HepG2 (cell line): Measurements from ENCODE around the gene REEP6. TPM values are rescaled to one million over a fixed set of nuclear protein-coding genes. Genes with fewer than 3 reads are reported as not detected.

Experiments used
- ATAC-seq: fragments of 200-7000 bp; cut with Tn5 transposase; 3 replicates; pipeline ENCODE4 v1.9.1; 2020; ENCODE audit warnings: mild to moderate bottlenecking, moderate library complexity
- BruUV-seq: library from RNA; stranded (reverse); fragments of 400-500 nt; replicated peaks from 2 replicates; lab custom pipeline; 2021; lab: Mats Ljungman, UMichigan
- CTCF ChIA-PET: fragments of 300-600 bp; formaldehyde crosslinking; extraction: SDS; loops from one replicate; lab custom pipeline; 2021; ENCODE audit warnings: low total read pairs, inconsistent platforms, low intra/inter-chr PET ratio; lab: Yijun Ruan, JAX
- POLR2A ChIA-PET: fragments of 350-600 bp; sonication (Branson Sonifier 250); formaldehyde crosslinking; loops from one replicate; lab custom pipeline; 2020; ENCODE audit warnings: antibody characterized with exemption, inconsistent platforms; lab: Yijun Ruan, JAX
- DNase-seq: peaks from one replicate; pipeline ENCODE4 v3.0.0-alpha.2; 2015; ENCODE audit warnings: low spot score
- FAIRE-seq: peaks from 3 replicates; lab custom pipeline; 2011; peaks lifted over from hg19 to GRCh38; lab: Jason Lieb, UNC
- H2AFZ ChIP-seq: one replicate; pipeline ENCODE4 v1.6.1; 2011; ENCODE audit warnings: low read length, inconsistent platforms
- H3K27ac ChIP-seq: fragments of 300-600 bp; 3 replicates; pipeline ENCODE4 v1.8.0; 2011; ENCODE audit warnings: mixed run types, mild to moderate bottlenecking, mixed read lengths, low read length, inconsistent platforms; ENCODE audit not compliant: insufficient read depth; ENCODE audit errors: extremely low read length
- H3K27me3 ChIP-seq, 2 experiments: fragments of 200-600 bp in 1 of 2; 2 replicates in 1 of 2; 3 replicates in 1 of 2; pipeline versions ENCODE4 v1.6.0 to v1.8.0; 2011; ENCODE audit warnings: low read length in 2 of 2, mild to moderate bottlenecking in 2 of 2, moderate library complexity in 2 of 2, inconsistent platforms in 1 of 2; ENCODE audit not compliant: insufficient read depth in 2 of 2, control insufficient read depth in 1 of 2
- H3K36me3 ChIP-seq, 2 experiments: fragments of 200-600 bp in 1 of 2; replicated peaks in 1 of 2; 2 replicates in 1 of 2; 3 replicates in 1 of 2; pipeline versions ENCODE4 v1.5.1 to v1.8.0; 2011; ENCODE audit warnings: low read length in 2 of 2, inconsistent platforms in 1 of 2; ENCODE audit not compliant: insufficient read depth in 2 of 2, control insufficient read depth in 1 of 2
- H3K4me1 ChIP-seq: 2 replicates; pipeline ENCODE4 v1.5.1; 2012; ENCODE audit warnings: low read length, inconsistent platforms; ENCODE audit not compliant: insufficient read depth
- H3K4me2 ChIP-seq: 2 replicates; pipeline ENCODE4 v1.6.0; 2011; ENCODE audit warnings: low read depth, low read length, inconsistent platforms
- H3K4me3 ChIP-seq, 3 experiments: fragments of 200-600 bp in 1 of 3; sonication (generic), shearing (Covaris generic) in 1 of 3; replicated peaks in 1 of 3; 2 replicates each; pipeline ENCODE4 v1.5.1; 2011 to 2016; ENCODE audit warnings: low read length in 3 of 3, inconsistent platforms in 2 of 3, low read depth in 2 of 3, mild to moderate bottlenecking in 2 of 3, control low read depth in 1 of 3, mixed read lengths in 1 of 3; ENCODE audit not compliant: insufficient read depth in 1 of 3
- H3K79me2 ChIP-seq: one replicate; pipeline ENCODE4 v1.6.1; 2011; ENCODE audit warnings: low read length, inconsistent platforms; ENCODE audit not compliant: insufficient read depth
- H3K9ac ChIP-seq: 2 replicates; pipeline ENCODE4 v1.6.0; 2011; ENCODE audit warnings: mild to moderate bottlenecking, low read depth, low read length, inconsistent platforms; ENCODE audit not compliant: insufficient read depth
- H3K9me3 ChIP-seq: 2 replicates; pipeline ENCODE4 v1.5.1; 2012; ENCODE audit warnings: mild to moderate bottlenecking, low read length
- H4K20me1 ChIP-seq: 2 replicates; pipeline ENCODE4 v1.6.0; 2011; ENCODE audit warnings: inconsistent platforms, mild to moderate bottlenecking, low read length, moderate library complexity; ENCODE audit not compliant: insufficient read depth
- HNRNPL ChIP-seq: fragments of 200-400 bp; formaldehyde crosslinking; IDR thresholded peaks from 2 replicates; pipeline ENCODE4 v1.6.1; 2017; ENCODE audit warnings: mild to moderate bottlenecking, low read depth, low read length
- TARDBP ChIP-seq: sonication (generic); formaldehyde crosslinking; IDR thresholded peaks from 2 replicates; pipeline ENCODE4 v1.8.0; 2022; ENCODE audit warnings: mild to moderate bottlenecking, missing genetic modification reagents
- TP53 ChIP-seq: sonication (generic); formaldehyde crosslinking; conservative IDR thresholded peaks from 2 replicates; pipeline ENCODE4 v1.4.0; 2020; ENCODE audit warnings: missing genetic modification reagents
- ZMYM3 ChIP-seq: sonication (generic); formaldehyde crosslinking; IDR thresholded peaks from 2 replicates; pipeline ENCODE4 v1.5.1; 2020; ENCODE audit warnings: mild to moderate bottlenecking, missing genetic modification reagents
- ZNF768 ChIP-seq: sonication (generic); formaldehyde crosslinking; IDR thresholded peaks from 2 replicates; pipeline ENCODE4 v1.4.0; 2020; ENCODE audit warnings: missing genetic modification reagents
- WGBS: methylation state at CpG from one replicate; pipeline ENCODE4 v1.1.6; 2017; ENCODE audit warnings: low lambda C conversion rate; 5-methylcytosine and 5-hydroxymethylcytosine counted together
- in situ Hi-C: cut with HindIII; loops from 2 replicates; pipeline ENCODE4 v1.10.0; 2017; ENCODE audit warnings: low pct_unique_long_range_greater_than_20kb; ENCODE audit not compliant: extremely low pct_ligation_motif_present
- intact Hi-C: fragments of 100-400 bp; cut with micrococcal nuclease; formaldehyde crosslinking; loops from one replicate; pipeline ENCODE4 v1.10.0; 2022; ENCODE audit not compliant: unreplicated experiment
- polyA plus RNA-seq, 8 experiments: library from polyadenylated mRNA; depleted of rRNA in 3 of 8; stranded (reverse) in 7 of 8; unstranded in 1 of 8; fragments of >200 nt; fragmentation: Illumina TruSeq in 4 of 8; extraction: Trizol in 4 of 8; gene quantifications; 2 replicates each; pipeline versions ENCODE4 v1.2.1 to v1.2.3, GENCODE V29; 2011 to 2016; ENCODE audit warnings: low read depth in 4 of 8, missing spikeins in 1 of 8, mixed read lengths in 1 of 8; ENCODE audit not compliant: insufficient read depth in 1 of 8
- total RNA-seq, 5 experiments: library from RNA; depleted of rRNA; stranded (reverse); fragments of >200 nt; fragmentation: Illumina TruSeq; extraction: Trizol; gene quantifications; 2 replicates each; pipeline ENCODE4 v1.2.3, GENCODE V29; 2016; ENCODE audit warnings: low read depth in 1 of 5
- TF ChIP-seq, protein P1 (sequence below): sonication (generic); formaldehyde crosslinking; IDR thresholded peaks from one replicate; pipeline ENCODE4 v1.5.1; 2020; ENCODE audit warnings: mild to moderate bottlenecking, missing genetic modification reagents; ENCODE audit errors: not compliant biosample characterization

The REEP6 gene
- total and polyA plus RNA-seq, 2 of the 13 experiments (the other 11 are each of a cell fraction or from before 2014, with no cell fraction given) = 10.0 to 28.8 TPM

DNA sequence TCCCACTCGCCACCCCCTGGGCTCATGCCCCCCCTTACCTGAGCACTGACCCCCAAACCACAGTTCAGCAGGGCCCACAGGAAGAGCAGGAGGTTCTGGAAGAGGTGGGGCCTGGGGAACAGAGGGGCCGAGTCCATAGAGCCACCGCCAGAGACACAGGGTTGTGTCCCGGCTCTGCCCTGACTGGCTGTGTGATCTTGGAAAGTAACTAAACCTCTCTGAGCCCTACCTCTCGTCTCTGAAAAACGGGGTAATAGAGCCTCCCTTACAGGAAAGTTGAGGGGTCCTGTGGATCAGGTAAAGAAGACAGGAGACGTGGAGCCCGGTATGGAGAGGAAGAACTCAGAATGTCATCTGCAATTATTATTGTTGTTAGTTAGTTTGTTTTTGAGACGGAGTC lies 19.8 kb downstream of the REEP6 start:
- peaks cover 0 to 9% of the 10 kb centered on the region in 2 experiments; a peak in 2 of 5 replicates for H3K27me3 ChIP-seq
- peaks cover 34% of the 10 kb centered on the region for H3K4me1 ChIP-seq
- ChIA-PET POLR2A (no interaction called here), CTCF (no interaction called here)
- ATAC-seq = no peak
- H3K36me3 ChIP-seq = no peaks in the 10 kb centered on the region
- H3K4me3 ChIP-seq = peak overlapping the region in 1 of 3 experiments; percentile 33; a peak in 1 of 6 replicates
- no peak overlapping the region for H3K9ac ChIP-seq
- H4K20me1 ChIP-seq = no peaks in the 10 kb centered on the region
- TF ChIP-seq HNRNPL = no peak
- TF ChIP-seq ZNF768 (CRISPR knock-in tag) = peak; percentile 98
- peak; percentile 80 for TF ChIP-seq ZMYM3 (CRISPR knock-in tag)
- WGBS = 54% methylated on average over 7 of the region's 9 CpGs
- no peak for FAIRE-seq
- no peak overlapping the region for H3K27ac ChIP-seq
- H3K4me2 ChIP-seq = peak overlapping the region; percentile 42
- DNase-seq = no peak
- in situ Hi-C loops = loop anchor here (5.0 kb wide), 1 partner anchor 54 kb away; no protein-coding TSS in a partner anchor
- H3K79me2 ChIP-seq = no peaks in the 10 kb centered on the region
- no peak overlapping the region for H2AFZ ChIP-seq
- intact Hi-C loops = no loop called here
- no peaks in the 10 kb centered on the region for H3K9me3 ChIP-seq
- no TSS peak for BruUV-seq

DNA sequence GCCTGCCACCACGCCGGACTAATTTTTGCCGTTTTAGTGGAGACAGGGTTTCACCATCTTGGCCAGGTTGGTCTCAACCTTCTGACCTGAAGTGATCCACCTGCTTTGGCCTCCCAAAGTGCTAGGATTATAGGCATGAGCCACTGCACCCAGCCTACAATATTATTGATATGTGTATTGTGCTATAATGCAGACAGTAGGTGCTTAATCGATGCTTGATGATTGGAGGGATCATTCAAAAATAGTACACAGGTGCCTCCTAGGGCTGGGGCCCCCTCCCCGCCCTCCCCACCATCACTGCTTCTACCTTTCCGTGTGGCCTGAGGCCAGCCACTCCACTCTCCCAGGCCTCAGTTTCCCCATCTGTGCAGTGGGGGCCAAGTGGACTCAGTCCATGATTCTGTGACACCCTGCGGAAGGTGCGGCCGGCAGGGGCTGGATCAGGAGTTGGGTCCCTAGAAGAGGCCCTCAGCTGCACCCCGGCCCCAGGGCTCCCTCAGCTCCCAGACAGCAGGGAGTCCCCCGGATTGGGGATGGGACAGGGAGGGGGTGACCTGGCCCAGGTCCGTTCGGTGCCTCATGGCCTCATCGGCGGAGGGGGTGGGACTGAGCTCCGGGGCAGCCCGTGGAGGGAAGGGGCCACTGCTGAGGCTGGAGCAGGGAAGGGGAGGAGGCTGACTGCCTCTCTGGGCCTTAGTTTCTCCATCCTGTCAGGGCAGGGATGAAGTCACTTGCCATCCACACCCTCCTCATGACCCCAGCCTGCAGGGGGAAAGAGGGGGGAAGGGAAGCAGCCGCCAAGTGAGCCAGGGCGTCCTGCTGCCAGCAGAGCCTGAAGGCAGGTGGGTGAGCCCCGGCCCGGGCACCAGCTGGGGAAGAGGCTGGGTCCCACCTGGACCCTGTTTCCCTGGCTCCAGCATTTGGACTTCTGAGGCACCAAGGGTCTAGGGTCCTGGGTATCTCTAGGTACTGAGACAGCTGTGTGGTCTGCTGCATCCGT lies 20.6 kb downstream of the REEP6 start:
- Histone ChIP-seq H3K9ac (no peak overlapping the region), H3K4me3 (no peak overlapping the region), H3K79me2 (no peaks in the 10 kb centered on the region), H2AFZ (no peak overlapping the region), H3K27me3 (peaks cover 0 to 9% of the 10 kb centered on the region in 2 experiments; a peak in 2 of 5 replicates), H3K36me3 (no peaks in the 10 kb centered on the region), H3K27ac (no peak overlapping the region), H3K9me3 (no peaks in the 10 kb centered on the region), H3K4me2 (peak overlapping the region; percentile 75; the same call in 1 of the 2 replicates), H3K4me1 (peaks cover 34% of the 10 kb centered on the region), H4K20me1 (no peaks in the 10 kb centered on the region)
- in situ Hi-C loops = loop anchor here (5.0 kb wide), 1 partner anchor 54 kb away; no protein-coding TSS in a partner anchor
- ChIA-PET CTCF (no interaction called here), POLR2A (no interaction called here)
- intact Hi-C loops = no loop called here
- FAIRE-seq (no peak), ATAC-seq (no peak), DNase-seq (no peak)
- 88% methylated on average over 10 of the region's 22 CpGs for WGBS
- no TSS peak for BruUV-seq
- TF ChIP-seq TP53 = no peak
- TF ChIP-seq, protein P1, sequence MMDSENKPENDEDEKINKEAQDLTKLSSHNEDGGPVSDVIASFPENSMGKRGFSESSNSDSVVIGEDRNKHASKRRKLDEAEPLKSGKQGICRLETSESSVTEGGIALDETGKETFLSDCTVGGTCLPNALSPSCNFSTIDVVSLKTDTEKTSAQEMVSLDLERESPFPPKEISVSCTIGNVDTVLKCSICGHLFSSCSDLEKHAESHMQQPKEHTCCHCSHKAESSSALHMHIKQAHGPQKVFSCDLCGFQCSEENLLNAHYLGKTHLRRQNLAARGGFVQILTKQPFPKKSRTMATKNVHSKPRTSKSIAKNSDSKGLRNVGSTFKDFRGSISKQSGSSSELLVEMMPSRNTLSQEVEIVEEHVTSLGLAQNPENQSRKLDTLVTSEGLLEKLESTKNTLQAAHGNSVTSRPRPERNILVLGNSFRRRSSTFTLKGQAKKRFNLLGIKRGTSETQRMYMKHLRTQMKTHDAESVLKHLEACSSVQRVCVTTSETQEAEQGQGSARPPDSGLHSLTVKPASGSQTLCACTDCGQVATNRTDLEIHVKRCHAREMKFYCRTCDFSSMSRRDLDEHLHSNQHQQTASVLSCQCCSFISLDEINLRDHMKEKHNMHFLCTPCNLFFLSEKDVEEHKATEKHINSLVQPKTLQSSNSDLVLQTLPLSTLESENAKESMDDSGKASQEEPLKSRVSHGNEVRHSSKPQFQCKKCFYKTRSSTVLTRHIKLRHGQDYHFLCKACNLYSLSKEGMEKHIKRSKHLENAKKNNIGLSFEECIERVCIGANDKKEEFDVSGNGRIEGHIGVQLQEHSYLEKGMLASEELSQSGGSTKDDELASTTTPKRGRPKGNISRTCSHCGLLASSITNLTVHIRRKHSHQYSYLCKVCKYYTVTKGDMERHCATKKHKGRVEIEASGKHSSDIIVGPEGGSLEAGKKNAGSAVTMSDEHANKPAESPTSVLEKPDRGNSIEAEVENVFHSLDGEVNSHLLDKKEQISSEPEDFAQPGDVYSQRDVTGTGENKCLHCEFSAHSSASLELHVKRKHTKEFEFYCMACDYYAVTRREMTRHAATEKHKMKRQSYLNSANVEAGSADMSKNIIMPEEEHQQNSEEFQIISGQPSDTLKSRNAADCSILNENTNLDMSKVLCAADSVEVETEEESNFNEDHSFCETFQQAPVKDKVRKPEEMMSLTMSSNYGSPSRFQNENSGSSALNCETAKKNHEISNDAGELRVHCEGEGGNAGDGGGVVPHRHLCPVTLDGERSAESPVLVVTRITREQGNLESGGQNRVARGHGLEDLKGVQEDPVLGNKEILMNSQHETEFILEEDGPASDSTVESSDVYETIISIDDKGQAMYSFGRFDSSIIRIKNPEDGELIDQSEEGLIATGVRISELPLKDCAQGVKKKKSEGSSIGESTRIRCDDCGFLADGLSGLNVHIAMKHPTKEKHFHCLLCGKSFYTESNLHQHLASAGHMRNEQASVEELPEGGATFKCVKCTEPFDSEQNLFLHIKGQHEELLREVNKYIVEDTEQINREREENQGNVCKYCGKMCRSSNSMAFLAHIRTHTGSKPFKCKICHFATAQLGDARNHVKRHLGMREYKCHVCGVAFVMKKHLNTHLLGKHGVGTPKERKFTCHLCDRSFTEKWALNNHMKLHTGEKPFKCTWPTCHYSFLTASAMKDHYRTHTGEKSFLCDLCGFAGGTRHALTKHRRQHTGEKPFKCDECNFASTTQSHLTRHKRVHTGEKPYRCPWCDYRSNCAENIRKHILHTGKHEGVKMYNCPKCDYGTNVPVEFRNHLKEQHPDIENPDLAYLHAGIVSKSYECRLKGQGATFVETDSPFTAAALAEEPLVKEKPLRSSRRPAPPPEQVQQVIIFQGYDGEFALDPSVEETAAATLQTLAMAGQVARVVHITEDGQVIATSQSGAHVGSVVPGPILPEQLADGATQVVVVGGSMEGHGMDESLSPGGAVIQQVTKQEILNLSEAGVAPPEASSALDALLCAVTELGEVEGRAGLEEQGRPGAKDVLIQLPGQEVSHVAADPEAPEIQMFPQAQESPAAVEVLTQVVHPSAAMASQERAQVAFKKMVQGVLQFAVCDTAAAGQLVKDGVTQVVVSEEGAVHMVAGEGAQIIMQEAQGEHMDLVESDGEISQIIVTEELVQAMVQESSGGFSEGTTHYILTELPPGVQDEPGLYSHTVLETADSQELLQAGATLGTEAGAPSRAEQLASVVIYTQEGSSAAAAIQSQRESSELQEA (CRISPR knock-in tag) = no peak
- no peak for TF ChIP-seq TARDBP (CRISPR knock-in tag)
